A673 (cell line): ENCODE data around the gene ASB6. TPM values are rescaled to one million over a fixed set of nuclear protein-coding genes. Genes with fewer than 3 reads are reported as not detected.
"Not testable (repeated sequence)": the region's sequence is repeated elsewhere in the genome, so short reads cannot be mapped to it uniquely, and the experiment has no call there.

Experiments used
- BruUV-seq: library from RNA; stranded (reverse); fragments of 400-500 nt; replicated peaks from 2 replicates; lab custom pipeline; 2021; lab: Mats Ljungman, UMichigan
- CTCF ChIA-PET: fragments of 300-600 bp; sonication (Branson Sonifier 250); formaldehyde crosslinking; loops from one replicate; lab custom pipeline; 2022; ENCODE audit warnings: antibody characterized with exemption; lab: Charles Lee
- POLR2A ChIA-PET: fragments of 300-600 bp; sonication (Branson Sonifier 250); formaldehyde crosslinking; loops from one replicate; lab custom pipeline; 2022; ENCODE audit warnings: antibody characterized with exemption; ENCODE audit not compliant: low non-redundant PET; lab: Charles Lee
- DNase-seq: peaks from one replicate; pipeline ENCODE4 v3.0.0-alpha.2; 2015; ENCODE audit warnings: low spot score
- H3K27ac ChIP-seq: fragments of 200-600 bp; sonication (generic); 2 replicates; pipeline ENCODE4 v1.5.1; 2016; ENCODE audit warnings: mixed run types, low read depth, mild to moderate bottlenecking, mixed read lengths, antibody characterized with exemption, low read length; ENCODE audit not compliant: poor library complexity, severe bottlenecking
- H3K27me3 ChIP-seq: fragments of 200-600 bp; sonication (generic); replicated peaks from 2 replicates; pipeline ENCODE4 v1.6.1; 2017; ENCODE audit warnings: mixed run types, low read depth, mild to moderate bottlenecking, mixed read lengths, antibody characterized with exemption, low read length; ENCODE audit not compliant: insufficient read depth, poor library complexity
- H3K36me3 ChIP-seq: fragments of 200-600 bp; sonication (generic); 2 replicates; pipeline ENCODE4 v1.6.1; 2016; ENCODE audit warnings: mixed run types, mild to moderate bottlenecking, mixed read lengths, antibody characterized with exemption, low read length; ENCODE audit not compliant: insufficient read depth, poor library complexity, severe bottlenecking
- H3K4me1 ChIP-seq: fragments of 200-600 bp; sonication (generic); 2 replicates; pipeline ENCODE4 v1.6.1; 2017; ENCODE audit warnings: mixed run types, mild to moderate bottlenecking, mixed read lengths, antibody characterized with exemption, low read length; ENCODE audit not compliant: insufficient read depth, poor library complexity, severe bottlenecking
- H3K4me3 ChIP-seq: fragments of 200-600 bp; sonication (generic); 2 replicates; pipeline ENCODE4 v1.5.1; 2016; ENCODE audit warnings: low read depth, mixed run types, mild to moderate bottlenecking, mixed read lengths, low read length; ENCODE audit not compliant: poor library complexity, severe bottlenecking
- H3K9me3 ChIP-seq: fragments of 200-600 bp; sonication (generic); 2 replicates; pipeline ENCODE4 v1.6.1; 2016; ENCODE audit warnings: mixed run types, low read depth, mild to moderate bottlenecking, mixed read lengths, antibody characterized with exemption, low read length; ENCODE audit not compliant: poor library complexity, severe bottlenecking
- CTCF ChIP-seq: fragments of 300-800, 200-600 bp; sonication (generic); conservative IDR thresholded peaks from 2 replicates; pipeline ENCODE4 v1.5.1; 2017; ENCODE audit warnings: low read depth, mild to moderate bottlenecking, antibody characterized with exemption, low read length, moderate library complexity, mixed read lengths
- EZH2 ChIP-seq: fragments of 200-600 bp; sonication (generic); IDR thresholded peaks from 2 replicates; pipeline ENCODE4 v1.6.1; 2017; ENCODE audit warnings: borderline replicate concordance, low read depth, mild to moderate bottlenecking, mixed read lengths, antibody characterized with exemption, low read length; ENCODE audit not compliant: poor library complexity, severe bottlenecking
- intact Hi-C: fragments of 100-400 bp; cut with micrococcal nuclease; formaldehyde crosslinking; loops from one replicate; pipeline ENCODE4 v1.10.0; 2022; ENCODE audit not compliant: unreplicated experiment
- total RNA-seq: library from RNA; stranded (reverse); gene quantifications from 2 replicates; pipeline ENCODE4 v1.2.3, GENCODE V29; 2021

The ASB6 gene
- total RNA-seq, 1 experiment from 2014 or later = 36.5 TPM

- intact Hi-C loops = no loop called here
- Histone ChIP-seq H3K4me1 (peaks cover 14% of the 10 kb centered on the region), H3K9me3 (no peaks in the 10 kb centered on the region), H3K27ac (peak overlapping the region; percentile 23), H3K27me3 (no peaks in the 10 kb centered on the region), H3K36me3 (peaks cover 59% of the 10 kb centered on the region), H3K4me3 (no peak overlapping the region)
- TF ChIP-seq EZH2 = no peak
- ChIA-PET POLR2A (no interaction called here), CTCF (interaction anchor here (0.9 kb wide), 1 partner anchor 13 kb away, joined by 3 read pairs; no protein-coding TSS in a partner anchor)
- no peak for DNase-seq
- BruUV-seq = no TSS peak
These were observed 4.8 kb downstream of the ASB6 start for GRCh38 chr9:129637102-129637501.

GRCh38 chr9:129636343-129636742 is 5.6 kb downstream of the ASB6 start:
- intact Hi-C loops, BruUV-seq, H3K9me3 ChIP-seq, H3K27me3 ChIP-seq, POLR2A ChIA-PET, DNase-seq, H3K27ac ChIP-seq, H3K4me3 ChIP-seq: not testable (repeated sequence)
- CTCF ChIA-PET = interaction anchor here (0.9 kb wide), 1 partner anchor 12 kb away, joined by 3 read pairs; no protein-coding TSS in a partner anchor
- H3K36me3 ChIP-seq = peaks cover 59% of the 10 kb centered on the region
- peaks cover 14% of the 10 kb centered on the region for H3K4me1 ChIP-seq

DNA sequence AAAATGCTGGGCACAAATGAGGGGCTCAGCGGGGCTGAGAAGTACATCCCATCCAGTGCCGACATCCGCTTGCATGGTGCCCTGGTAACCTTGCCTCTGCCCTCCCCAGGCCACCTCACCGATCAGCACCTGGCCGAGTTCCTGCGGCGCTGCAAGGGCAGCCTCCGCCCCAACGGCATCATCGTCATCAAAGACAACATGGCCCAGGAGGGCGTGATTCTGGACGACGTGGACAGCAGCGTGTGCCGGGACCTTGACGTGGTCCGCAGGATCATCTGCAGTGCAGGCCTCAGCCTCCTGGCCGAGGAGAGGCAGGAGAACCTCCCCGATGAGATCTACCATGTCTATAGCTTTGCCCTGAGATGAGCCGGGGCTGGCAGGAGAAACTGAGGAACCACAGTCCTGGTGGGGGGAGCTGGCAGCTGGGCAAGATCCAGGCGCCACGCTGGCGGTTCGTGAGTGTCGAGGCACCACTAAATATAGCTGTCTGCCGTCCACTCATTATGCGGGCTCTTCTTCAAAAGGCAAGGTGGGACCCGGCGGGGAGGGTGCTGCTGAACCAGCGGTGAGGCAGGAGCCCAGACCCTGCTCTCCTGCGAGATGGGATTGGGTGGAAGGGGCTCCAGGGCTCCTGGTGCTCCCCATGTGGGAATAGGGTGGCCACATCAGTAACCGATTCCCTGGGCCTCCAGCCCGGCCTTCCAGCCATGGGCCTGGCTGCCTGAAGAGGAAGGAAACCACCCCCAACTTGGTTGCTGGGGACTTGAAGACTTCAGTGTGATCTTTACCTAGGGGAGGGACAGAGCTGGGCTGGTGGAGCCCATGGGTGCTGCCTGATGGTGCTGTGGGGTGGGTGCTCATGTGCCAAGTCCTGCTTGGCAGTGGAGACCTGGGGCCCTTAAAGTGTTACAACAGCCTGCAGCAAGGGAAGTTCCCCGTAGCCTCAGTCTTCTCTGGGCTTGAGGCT is 6.6 kb downstream of the ASB6 start:
- no peaks in the 10 kb centered on the region for H3K9me3 ChIP-seq
- H3K27ac ChIP-seq = no peak overlapping the region
- peaks cover 59% of the 10 kb centered on the region for H3K36me3 ChIP-seq
- TF ChIP-seq CTCF (no peak), EZH2 (no peak)
- intact Hi-C loops = no loop called here
- H3K4me3 ChIP-seq = no peak overlapping the region
- DNase-seq = no peak
- ChIA-PET CTCF (no interaction called here), POLR2A (interaction anchor here (0.5 to 0.6 kb wide), 2 partner anchors 85 to 1146 kb away, joined by 3 to 13 read pairs; no protein-coding TSS in a partner anchor)
- H3K4me1 ChIP-seq = peaks cover 22% of the 10 kb centered on the region
- no peaks in the 10 kb centered on the region for H3K27me3 ChIP-seq
- no TSS peak for BruUV-seq

DNA sequence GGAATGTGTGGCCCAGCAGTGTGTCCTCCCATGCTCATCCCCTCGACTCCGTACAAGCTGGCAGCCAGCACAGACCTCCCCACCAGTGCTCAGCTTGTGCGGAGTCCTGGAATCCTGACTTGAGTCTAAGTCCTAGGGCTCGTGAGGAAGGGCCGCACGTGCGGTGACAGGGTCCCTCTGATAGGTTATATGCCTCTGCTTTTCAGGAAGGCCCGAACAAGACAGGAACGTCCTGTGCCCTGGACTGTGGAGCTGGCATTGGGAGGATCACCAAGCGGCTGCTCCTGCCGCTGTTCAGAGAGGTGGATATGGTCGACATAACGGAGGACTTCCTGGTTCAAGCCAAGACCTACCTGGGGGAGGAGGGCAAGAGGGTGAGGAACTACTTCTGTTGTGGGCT is 8.1 kb downstream of the ASB6 start:
- Histone ChIP-seq H3K36me3 (peaks cover 54% of the 10 kb centered on the region), H3K4me1 (peaks cover 22% of the 10 kb centered on the region), H3K9me3 (no peaks in the 10 kb centered on the region), H3K4me3 (no peak overlapping the region), H3K27me3 (no peaks in the 10 kb centered on the region), H3K27ac (peak overlapping the region; percentile 2)
- intact Hi-C loops = no loop called here
- ChIA-PET POLR2A (no interaction called here), CTCF (interaction anchor here (1.1 kb wide), 1 partner anchor 10 kb away, joined by 3 read pairs; no protein-coding TSS in a partner anchor)
- no TSS peak for BruUV-seq
- no peak for DNase-seq
- no peak for TF ChIP-seq CTCF
- no peak for TF ChIP-seq EZH2
